Measurements from ENCODE around the gene TNS3. TPM values are rescaled to one million over a fixed set of nuclear protein-coding genes. Genes with fewer than 3 reads are reported as not detected.
A peak's percentile ranks its signal among the peaks of the same experiment; 100 is the strongest.

TNS3 gene
- total and polyA plus RNA-seq, 10 donors, result 17.7 to 247 (median 147) TPM

- TF ChIP-seq CTCF (IDR thresholded peaks at IDR 0.05 in 8 of 11, conservative IDR thresholded peaks at IDR 0.05 in 3 of 11) (no peak), POLR2A (IDR thresholded peaks at IDR 0.05) (no peak), POLR2AphosphoS5 (IDR thresholded peaks at IDR 0.05) (no peak)
- no peak overlapping the region for H3K27ac ChIP-seq
- no peak for DNase-seq
- intact Hi-C loops (cut with DNase I; ENCODE audit: low total_unique reads), result no loop called here
- no peak overlapping the region for H3K4me3 ChIP-seq
- H3K36me3 ChIP-seq, result peaks cover 0 to 97% (median 24%) of the 10 kb centered on the region in 6 donors
- H3K27me3 ChIP-seq (replicated peaks in 1 of 7), result no peaks in the 10 kb centered on the region
- peaks cover 0 to 22% (median 6%) of the 10 kb centered on the region in 6 donors for H3K4me1 ChIP-seq
- peaks cover 0 to 4% (median 0%) of the 10 kb centered on the region in 8 donors for H3K9me3 ChIP-seq
- 79 to 100% (median 92%) methylated on average over 4 of the region's 4 CpGs for WGBS, 5 donors
Measured at GRCh38 chr7:47424523-47424922, 157.4 kb downstream of the TNS3 start.

GRCh38 chr7:47423196-47423595, 158.7 kb downstream of the TNS3 start:
- H3K4me1 ChIP-seq, result peaks cover 0 to 32% (median 6%) of the 10 kb centered on the region in 6 donors
- H3K27ac ChIP-seq, result peak overlapping the region in 4 of 8 donors; percentile 10 to 16 (median 14)
- TF ChIP-seq POLR2AphosphoS5 (IDR thresholded peaks at IDR 0.05) (no peak), POLR2A (IDR thresholded peaks at IDR 0.05) (no peak), CTCF (IDR thresholded peaks at IDR 0.05 in 8 of 11, conservative IDR thresholded peaks at IDR 0.05 in 3 of 11) (no peak)
- 76 to 96% (median 87%) methylated on average over 3 of the region's 3 CpGs for WGBS, 5 donors
- H3K36me3 ChIP-seq, result peaks cover 0 to 100% (median 28%) of the 10 kb centered on the region in 6 donors
- no peak overlapping the region for H3K4me3 ChIP-seq
- H3K27me3 ChIP-seq (replicated peaks in 1 of 7), result no peaks in the 10 kb centered on the region
- DNase-seq, result no peak
- peaks cover 0 to 4% (median 0%) of the 10 kb centered on the region in 8 donors for H3K9me3 ChIP-seq
- intact Hi-C loops (cut with DNase I; ENCODE audit: low total_unique reads), result no loop called here

GRCh38 chr7:47422611-47423010, 159.3 kb downstream of the TNS3 start:
- Histone ChIP-seq H3K9me3 (peaks cover 0 to 4% (median 0%) of the 10 kb centered on the region in 8 donors), H3K4me3 (no peak overlapping the region), H3K4me1 (peaks cover 0 to 32% (median 6%) of the 10 kb centered on the region in 6 donors), H3K27me3 (replicated peaks in 1 of 7) (no peaks in the 10 kb centered on the region), H3K36me3 (peaks cover 0 to 100% (median 27%) of the 10 kb centered on the region in 6 donors), H3K27ac (peak overlapping the region in 3 of 8 donors; percentile 16 to 49 (median 41))
- TF ChIP-seq CTCF (IDR thresholded peaks at IDR 0.05 in 8 of 11, conservative IDR thresholded peaks at IDR 0.05 in 3 of 11), result no peak
- no peak for TF ChIP-seq POLR2AphosphoS5 (IDR thresholded peaks at IDR 0.05)
- TF ChIP-seq POLR2A (IDR thresholded peaks at IDR 0.05), result no peak
- no peak for DNase-seq
- WGBS, 5 donors, result 59 to 84% (median 79%) methylated on average over 3 of the region's 3 CpGs
- intact Hi-C loops (cut with DNase I; ENCODE audit: low total_unique reads), result no loop called here

DNA sequence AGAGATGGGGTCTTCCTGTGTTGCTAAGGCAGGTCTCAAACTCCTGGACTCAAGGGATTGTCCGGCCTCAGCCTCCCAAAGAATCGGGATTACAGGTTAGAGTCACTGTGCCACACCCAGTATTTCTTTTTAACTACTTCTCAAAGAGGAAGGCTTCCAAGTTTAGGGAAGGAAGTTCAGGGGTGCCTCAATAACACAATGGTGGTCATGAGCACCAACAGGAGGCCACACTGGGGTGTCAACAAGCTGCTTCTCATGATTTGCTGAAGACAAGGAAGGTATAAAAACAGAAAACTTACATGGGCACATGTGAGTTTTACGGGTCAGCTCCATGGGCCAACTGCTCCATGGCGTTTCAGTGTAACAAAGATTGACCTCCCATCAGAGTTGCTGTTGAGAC, 160.5 kb downstream of the TNS3 start:
- Histone ChIP-seq H3K27ac (peak overlapping the region in 2 of 8 donors; percentile 13 to 49), H3K4me1 (peaks cover 0 to 32% (median 5%) of the 10 kb centered on the region in 6 donors), H3K36me3 (peaks cover 0 to 100% (median 25%) of the 10 kb centered on the region in 6 donors), H3K4me3 (no peak overlapping the region), H3K27me3 (replicated peaks in 1 of 7) (no peaks in the 10 kb centered on the region), H3K9me3 (peaks cover 0 to 4% (median 0%) of the 10 kb centered on the region in 8 donors)
- DNase-seq, result no peak
- intact Hi-C loops (cut with DNase I; ENCODE audit: low total_unique reads), result no loop called here
- 82 to 93% (median 85%) methylated on average over 4 of the region's 4 CpGs for WGBS, 5 donors
- TF ChIP-seq POLR2A (IDR thresholded peaks at IDR 0.05), result no peak
- TF ChIP-seq CTCF (IDR thresholded peaks at IDR 0.05 in 8 of 11, conservative IDR thresholded peaks at IDR 0.05 in 3 of 11), result no peak
- no peak for TF ChIP-seq POLR2AphosphoS5 (IDR thresholded peaks at IDR 0.05)

All from spleen (tissue), 11 donors.